ENCODE measurements around the gene DCTN3.
A peak's percentile ranks its signal among the peaks of the same experiment; 100 is the strongest.

Gene DCTN3

DNA sequence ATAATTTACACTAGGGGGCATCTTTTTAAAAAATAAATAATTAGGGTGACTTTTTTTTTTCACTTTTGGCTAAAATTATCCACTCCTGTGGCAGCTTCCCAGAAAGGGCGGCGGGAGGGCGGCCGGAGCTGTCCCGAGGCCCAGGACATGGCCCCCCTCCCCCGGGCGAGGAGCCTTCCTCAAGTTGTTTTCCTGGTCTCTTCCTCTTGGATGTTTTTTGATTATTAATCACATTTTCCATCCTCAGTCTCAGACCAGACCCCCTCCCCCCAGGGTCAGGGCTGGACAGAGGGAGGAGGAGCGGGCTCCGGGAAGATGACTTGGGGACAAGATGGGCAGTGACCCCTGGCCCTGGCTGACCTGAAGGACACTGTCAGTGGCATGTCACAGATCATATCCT lies 26.1 kb downstream of the DCTN3 start:
- TF ChIP-seq TEAD4 (IDR thresholded peaks at IDR 0.05) (no peak), EP300 (IDR thresholded peaks at IDR 0.05; ENCODE audit: borderline replicate concordance) (no peak), NFIC (IDR thresholded peaks at IDR 0.05) (no peak), RAD21 (IDR thresholded peaks at IDR 0.05; ENCODE audit: low read depth) (no peak)
- TF ChIP-seq, protein P1, sequence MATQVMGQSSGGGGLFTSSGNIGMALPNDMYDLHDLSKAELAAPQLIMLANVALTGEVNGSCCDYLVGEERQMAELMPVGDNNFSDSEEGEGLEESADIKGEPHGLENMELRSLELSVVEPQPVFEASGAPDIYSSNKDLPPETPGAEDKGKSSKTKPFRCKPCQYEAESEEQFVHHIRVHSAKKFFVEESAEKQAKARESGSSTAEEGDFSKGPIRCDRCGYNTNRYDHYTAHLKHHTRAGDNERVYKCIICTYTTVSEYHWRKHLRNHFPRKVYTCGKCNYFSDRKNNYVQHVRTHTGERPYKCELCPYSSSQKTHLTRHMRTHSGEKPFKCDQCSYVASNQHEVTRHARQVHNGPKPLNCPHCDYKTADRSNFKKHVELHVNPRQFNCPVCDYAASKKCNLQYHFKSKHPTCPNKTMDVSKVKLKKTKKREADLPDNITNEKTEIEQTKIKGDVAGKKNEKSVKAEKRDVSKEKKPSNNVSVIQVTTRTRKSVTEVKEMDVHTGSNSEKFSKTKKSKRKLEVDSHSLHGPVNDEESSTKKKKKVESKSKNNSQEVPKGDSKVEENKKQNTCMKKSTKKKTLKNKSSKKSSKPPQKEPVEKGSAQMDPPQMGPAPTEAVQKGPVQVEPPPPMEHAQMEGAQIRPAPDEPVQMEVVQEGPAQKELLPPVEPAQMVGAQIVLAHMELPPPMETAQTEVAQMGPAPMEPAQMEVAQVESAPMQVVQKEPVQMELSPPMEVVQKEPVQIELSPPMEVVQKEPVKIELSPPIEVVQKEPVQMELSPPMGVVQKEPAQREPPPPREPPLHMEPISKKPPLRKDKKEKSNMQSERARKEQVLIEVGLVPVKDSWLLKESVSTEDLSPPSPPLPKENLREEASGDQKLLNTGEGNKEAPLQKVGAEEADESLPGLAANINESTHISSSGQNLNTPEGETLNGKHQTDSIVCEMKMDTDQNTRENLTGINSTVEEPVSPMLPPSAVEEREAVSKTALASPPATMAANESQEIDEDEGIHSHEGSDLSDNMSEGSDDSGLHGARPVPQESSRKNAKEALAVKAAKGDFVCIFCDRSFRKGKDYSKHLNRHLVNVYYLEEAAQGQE (IDR thresholded peaks at IDR 0.05; ENCODE audit: low read depth): no peak
- TF ChIP-seq, protein P2, sequence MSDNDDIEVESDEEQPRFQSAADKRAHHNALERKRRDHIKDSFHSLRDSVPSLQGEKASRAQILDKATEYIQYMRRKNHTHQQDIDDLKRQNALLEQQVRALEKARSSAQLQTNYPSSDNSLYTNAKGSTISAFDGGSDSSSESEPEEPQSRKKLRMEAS (IDR thresholded peaks at IDR 0.05): no peak

GRCh38 chr9:34592895-34593601 lies 27.2 kb downstream of the DCTN3 start:
- no peak for TF ChIP-seq TAF1 (IDR thresholded peaks at IDR 0.05; ENCODE audit: low read depth)
- TF ChIP-seq, protein P2 (IDR thresholded peaks at IDR 0.05): no peak
- TF ChIP-seq EGR1 (IDR thresholded peaks at IDR 0.05): no peak
- TF ChIP-seq, protein P3, sequence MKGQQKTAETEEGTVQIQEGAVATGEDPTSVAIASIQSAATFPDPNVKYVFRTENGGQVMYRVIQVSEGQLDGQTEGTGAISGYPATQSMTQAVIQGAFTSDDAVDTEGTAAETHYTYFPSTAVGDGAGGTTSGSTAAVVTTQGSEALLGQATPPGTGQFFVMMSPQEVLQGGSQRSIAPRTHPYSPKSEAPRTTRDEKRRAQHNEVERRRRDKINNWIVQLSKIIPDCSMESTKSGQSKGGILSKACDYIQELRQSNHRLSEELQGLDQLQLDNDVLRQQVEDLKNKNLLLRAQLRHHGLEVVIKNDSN (IDR thresholded peaks at IDR 0.05): no peak
- TF ChIP-seq, protein P1 (IDR thresholded peaks at IDR 0.05; ENCODE audit: low read depth): no peak
- no peak for TF ChIP-seq YY1 (IDR thresholded peaks at IDR 0.05; ENCODE audit: low read depth)
- no peak for TF ChIP-seq TCF12 (IDR thresholded peaks at IDR 0.05; ENCODE audit: low read depth)
- no peak for TF ChIP-seq FOXM1 (IDR thresholded peaks at IDR 0.05; ENCODE audit: borderline replicate concordance, low read depth)
- TF ChIP-seq CEBPB (IDR thresholded peaks at IDR 0.05): no peak
- no peak for TF ChIP-seq NFIC (IDR thresholded peaks at IDR 0.05)
- no peak for TF ChIP-seq CREB1 (IDR thresholded peaks at IDR 0.05; ENCODE audit: low read depth)
- no peak for TF ChIP-seq TEAD4 (IDR thresholded peaks at IDR 0.05)
- no peak for TF ChIP-seq RAD21 (IDR thresholded peaks at IDR 0.05; ENCODE audit: low read depth)
- no peak; the same call in 1 of the 2 replicates for TF ChIP-seq ZBTB7A (IDR thresholded peaks at IDR 0.05; ENCODE audit: low read depth)
- TF ChIP-seq EP300 (IDR thresholded peaks at IDR 0.05; ENCODE audit: borderline replicate concordance): no peak

DNA sequence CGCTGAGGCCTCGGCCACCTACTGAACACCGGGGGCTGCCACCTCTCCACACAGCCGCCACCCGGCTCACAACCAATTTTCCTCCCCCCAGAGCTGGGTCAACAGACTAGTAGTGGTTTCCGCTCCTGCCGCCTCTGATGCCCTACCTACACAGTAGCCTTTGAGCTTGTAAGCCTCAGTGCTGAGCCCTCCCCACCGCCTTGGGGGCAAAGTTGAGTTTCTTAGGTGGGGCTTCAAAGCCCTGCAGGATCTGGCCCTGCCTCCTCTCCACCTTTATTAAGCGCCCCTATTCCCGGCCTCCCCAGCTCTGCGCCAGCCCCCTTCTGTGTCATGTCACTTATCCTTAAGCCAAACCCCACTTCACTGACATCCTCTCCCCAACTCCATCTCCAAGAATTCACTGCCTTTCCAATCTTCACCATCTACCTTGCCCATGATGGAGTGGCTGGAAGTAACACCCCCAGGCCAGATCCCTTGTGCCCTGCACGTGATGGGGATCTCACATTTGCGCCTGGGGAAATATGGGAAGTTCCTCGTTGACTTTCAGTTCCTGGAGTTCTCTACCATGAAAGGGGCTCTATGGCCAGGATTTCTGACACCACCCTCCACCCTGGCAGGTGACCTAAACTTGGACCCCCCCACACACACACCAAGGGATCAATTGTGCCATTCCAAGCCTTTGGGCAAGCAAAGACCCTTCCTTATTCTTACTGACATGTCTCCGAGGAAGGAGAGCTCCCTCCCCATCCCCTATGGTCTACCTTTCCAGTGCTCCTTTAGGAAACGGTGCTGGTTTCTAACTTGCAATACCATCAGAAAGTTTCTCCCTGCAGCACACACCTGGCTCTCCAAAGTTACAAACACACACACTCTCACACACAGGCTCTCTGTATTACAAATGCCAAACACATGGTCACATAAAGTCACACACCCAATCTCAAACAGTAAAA lies 28.1 kb downstream of the DCTN3 start:
- TF ChIP-seq YY1 (IDR thresholded peaks at IDR 0.05; ENCODE audit: low read depth) (no peak), TCF12 (IDR thresholded peaks at IDR 0.05; ENCODE audit: low read depth) (no peak), CEBPB (IDR thresholded peaks at IDR 0.05) (no peak)
- TF ChIP-seq, protein P1 (IDR thresholded peaks at IDR 0.05; ENCODE audit: low read depth): no peak
- TF ChIP-seq, protein P2 (IDR thresholded peaks at IDR 0.05): peak; percentile 34; the same call in 1 of the 2 replicates
- TF ChIP-seq, protein P3 (IDR thresholded peaks at IDR 0.05): no peak

Data from Ishikawa (cell line).